ENCODE measurements around the gene ATG3. TPM values are rescaled to one million over a fixed set of nuclear protein-coding genes. Genes with fewer than 3 reads are reported as not detected.

Gene ATG3
- total and polyA plus RNA-seq, 2 of the 8 experiments (the other 6 are each of a cell fraction or from before 2014, with no cell fraction given): 27.3 to 55.3 TPM

- Histone ChIP-seq H3K4me1 (replicated peaks in 1 of 4; ENCODE audit: control insufficient read depth in 3 of 4, insufficient read depth in 4 of 4, low read length in 3 of 4) (no peaks in the 10 kb centered on the region), H3K27ac (ENCODE audit: low read depth, low read length) (no peak overlapping the region), H3K4ac (replicated peaks; ENCODE audit: insufficient read length, low read depth, low read length) (no peak overlapping the region), H2AK5ac (ENCODE audit: low read depth, low read length) (no peak overlapping the region), H3K18ac (ENCODE audit: extremely low read depth, low read length) (no peak overlapping the region), H2BK120ac (replicated peaks; ENCODE audit: low read depth, low read length) (no peak overlapping the region), H3K9me3 (ENCODE audit: insufficient read depth in 2 of 2, low read depth in 1 of 2, low read length in 1 of 2) (no peaks in the 10 kb centered on the region), H3K56ac (replicated peaks; ENCODE audit: insufficient read length, low read depth, low read length) (no peak overlapping the region), H4K8ac (ENCODE audit: extremely low read depth, insufficient read depth, low read length) (no peak overlapping the region), H3K23ac (ENCODE audit: insufficient read length) (no peak overlapping the region), H2BK15ac (ENCODE audit: low read length) (no peak overlapping the region), H3K79me1 (ENCODE audit: low read depth, low read length) (no peaks in the 10 kb centered on the region), H4K20me1 (replicated peaks in 1 of 2; ENCODE audit: control insufficient read depth in 1 of 2, insufficient read depth in 2 of 2, low read length in 2 of 2) (no peaks in the 10 kb centered on the region), H3K4me3 (ENCODE audit: extremely low read depth in 1 of 4, insufficient read depth in 2 of 4, low read depth in 3 of 4, low read length in 4 of 4) (no peak overlapping the region), H2BK12ac (ENCODE audit: low read depth, low read length) (no peak overlapping the region), H2BK5ac (ENCODE audit: low read depth, low read length) (no peak overlapping the region), H2BK20ac (ENCODE audit: low read length) (no peak overlapping the region), H3K27me3 (replicated peaks in 1 of 4; ENCODE audit: control insufficient read depth in 3 of 4, extremely low read depth in 1 of 4, insufficient read depth in 3 of 4, low read length in 3 of 4) (no peaks in the 10 kb centered on the region), H3K9ac (replicated peaks in 1 of 4; ENCODE audit: extremely low read depth in 1 of 4, low read depth in 3 of 4, low read length in 3 of 4) (no peak overlapping the region), H2AFZ (ENCODE audit: low read length) (no peak overlapping the region), H4K5ac (ENCODE audit: insufficient read length, low read depth, low read length) (no peak overlapping the region), H3K23me2 (ENCODE audit: low read depth, low read length) (no peaks in the 10 kb centered on the region), H4K91ac (replicated peaks; ENCODE audit: insufficient read length, low read length) (no peak overlapping the region), H3K4me2 (ENCODE audit: insufficient read depth in 1 of 2, low read depth in 2 of 2, low read length in 2 of 2) (no peak overlapping the region), H3K36me3 (ENCODE audit: control insufficient read depth in 2 of 4, insufficient read depth in 4 of 4, low read length in 3 of 4) (no peaks in the 10 kb centered on the region), H3K79me2 (ENCODE audit: control insufficient read depth in 1 of 2, insufficient read depth in 2 of 2, low read length in 2 of 2) (no peaks in the 10 kb centered on the region), H3K14ac (ENCODE audit: insufficient read length) (no peak overlapping the region)
- DNase-seq (ENCODE audit: low read depth in 1 of 2, low spot score in 2 of 2) (no peak), FAIRE-seq (no peak)
- CTCF ChIA-PET (ENCODE audit: partially characterized antibody): interaction anchor here (0.7 to 1.5 kb wide), 3 partner anchors 35 to 314 kb away, joined by 3 to 4 read pairs (median 4); partner anchors contain the start of gene SLC9C1
- POLR2A ChIA-PET (ENCODE audit: partially characterized antibody): interaction anchor here (1.1 to 1.2 kb wide), 2 partner anchors 8 to 34 kb away, joined by 3 to 4 read pairs; no protein-coding TSS in a partner anchor
- no peak for TF ChIP-seq RBBP5 (IDR thresholded peaks at IDR 0.05; ENCODE audit: borderline replicate concordance, low read depth, low read length)
- no peak for TF ChIP-seq SP4 (IDR thresholded peaks at IDR 0.05; ENCODE audit: low read length)
- TF ChIP-seq KDM4A (IDR thresholded peaks at IDR 0.05; ENCODE audit: low read depth, low read length, severe bottlenecking): no peak
- no peak for TF ChIP-seq TEAD4 (IDR thresholded peaks at IDR 0.05; ENCODE audit: low read depth, low read length)
- TF ChIP-seq TAF7 (optimal IDR thresholded peaks at IDR 0.05; ENCODE audit: borderline replicate concordance, low read depth, low read length): no peak
These were observed 46.1 kb upstream of the ATG3 start for GRCh38 chr3:112607863-112608262.
